ENCODE measurements around the gene MFSD2A. TPM values are rescaled to one million over a fixed set of nuclear protein-coding genes. Genes with fewer than 3 reads are reported as not detected.

The MFSD2A gene
- total and polyA plus RNA-seq, 9 of the 15 experiments (the other 6 are each of a cell fraction or from before 2014, with no cell fraction given), result 0.06 to 0.40 (median 0.15) TPM; not detected in 4

- TF ChIP-seq, protein P1, sequence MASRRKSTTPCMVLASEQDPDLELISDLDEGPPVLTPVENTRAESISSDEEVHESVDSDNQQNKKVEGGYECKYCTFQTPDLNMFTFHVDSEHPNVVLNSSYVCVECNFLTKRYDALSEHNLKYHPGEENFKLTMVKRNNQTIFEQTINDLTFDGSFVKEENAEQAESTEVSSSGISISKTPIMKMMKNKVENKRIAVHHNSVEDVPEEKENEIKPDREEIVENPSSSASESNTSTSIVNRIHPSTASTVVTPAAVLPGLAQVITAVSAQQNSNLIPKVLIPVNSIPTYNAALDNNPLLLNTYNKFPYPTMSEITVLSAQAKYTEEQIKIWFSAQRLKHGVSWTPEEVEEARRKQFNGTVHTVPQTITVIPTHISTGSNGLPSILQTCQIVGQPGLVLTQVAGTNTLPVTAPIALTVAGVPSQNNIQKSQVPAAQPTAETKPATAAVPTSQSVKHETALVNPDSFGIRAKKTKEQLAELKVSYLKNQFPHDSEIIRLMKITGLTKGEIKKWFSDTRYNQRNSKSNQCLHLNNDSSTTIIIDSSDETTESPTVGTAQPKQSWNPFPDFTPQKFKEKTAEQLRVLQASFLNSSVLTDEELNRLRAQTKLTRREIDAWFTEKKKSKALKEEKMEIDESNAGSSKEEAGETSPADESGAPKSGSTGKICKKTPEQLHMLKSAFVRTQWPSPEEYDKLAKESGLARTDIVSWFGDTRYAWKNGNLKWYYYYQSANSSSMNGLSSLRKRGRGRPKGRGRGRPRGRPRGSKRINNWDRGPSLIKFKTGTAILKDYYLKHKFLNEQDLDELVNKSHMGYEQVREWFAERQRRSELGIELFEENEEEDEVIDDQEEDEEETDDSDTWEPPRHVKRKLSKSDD (conservative IDR thresholded peaks at IDR 0.05; ENCODE audit: low read length), result no peak
- TF ChIP-seq, protein P2, sequence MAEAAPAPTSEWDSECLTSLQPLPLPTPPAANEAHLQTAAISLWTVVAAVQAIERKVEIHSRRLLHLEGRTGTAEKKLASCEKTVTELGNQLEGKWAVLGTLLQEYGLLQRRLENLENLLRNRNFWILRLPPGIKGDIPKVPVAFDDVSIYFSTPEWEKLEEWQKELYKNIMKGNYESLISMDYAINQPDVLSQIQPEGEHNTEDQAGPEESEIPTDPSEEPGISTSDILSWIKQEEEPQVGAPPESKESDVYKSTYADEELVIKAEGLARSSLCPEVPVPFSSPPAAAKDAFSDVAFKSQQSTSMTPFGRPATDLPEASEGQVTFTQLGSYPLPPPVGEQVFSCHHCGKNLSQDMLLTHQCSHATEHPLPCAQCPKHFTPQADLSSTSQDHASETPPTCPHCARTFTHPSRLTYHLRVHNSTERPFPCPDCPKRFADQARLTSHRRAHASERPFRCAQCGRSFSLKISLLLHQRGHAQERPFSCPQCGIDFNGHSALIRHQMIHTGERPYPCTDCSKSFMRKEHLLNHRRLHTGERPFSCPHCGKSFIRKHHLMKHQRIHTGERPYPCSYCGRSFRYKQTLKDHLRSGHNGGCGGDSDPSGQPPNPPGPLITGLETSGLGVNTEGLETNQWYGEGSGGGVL (CRISPR knock-in tag; IDR thresholded peaks at IDR 0.05), result no peak
- TF ChIP-seq CBFA2T3 (IDR thresholded peaks at IDR 0.05) (no peak), SREBF1 (IDR thresholded peaks at IDR 0.05; ENCODE audit: borderline replicate concordance, low read depth, low read length) (no peak), NCOA2 (IDR thresholded peaks at IDR 0.05; ENCODE audit: partially characterized antibody in 2 of 2) (no peak), ZNF318 (IDR thresholded peaks at IDR 0.05; ENCODE audit: borderline replicate concordance in 1 of 2, low read depth in 1 of 2) (no peak), KLF1 (tag; IDR thresholded peaks at IDR 0.05) (no peak), ZNF785 (CRISPR knock-in tag; IDR thresholded peaks at IDR 0.05) (no peak), ZZZ3 (IDR thresholded peaks at IDR 0.05) (no peak)
These were observed 27.4 kb upstream of the MFSD2A start (continued) for GRCh38 chr1:39927538-39927937.

Data from K562 (cell line).